Measurements from ENCODE around the gene ERC2. TPM values are rescaled to one million over a fixed set of nuclear protein-coding genes. Genes with fewer than 3 reads are reported as not detected.

Gene ERC2
- total RNA-seq, 2 donors from 2014 or later = 0.14 TPM; not detected in 1

- intact Hi-C loops (cut with DNase I, micrococcal nuclease) = no loop called here
- ATAC-seq (no peak), DNase-seq (no peak)
Observed at GRCh38 chr3:55737186-55737585, 731.1 kb downstream of the ERC2 start.

GRCh38 chr3:55735976-55736375, 732.3 kb downstream of the ERC2 start:
- ATAC-seq = no peak
- intact Hi-C loops (cut with DNase I, micrococcal nuclease) = no loop called here
- no peak for DNase-seq

- intact Hi-C loops (cut with DNase I, micrococcal nuclease) = no loop called here
- DNase-seq (no peak), ATAC-seq (no peak)
Observed at GRCh38 chr3:55731741-55732140, 736.5 kb downstream of the ERC2 start.

- intact Hi-C loops (cut with DNase I, micrococcal nuclease) = loop anchor here in 1 of 2 donors (10.0 kb wide), 1 partner anchor 245 kb away; the partner anchor contains the start of gene WNT5A
- DNase-seq = no peak
- ATAC-seq = no peak
Observed at GRCh38 chr3:55729546-55729945, 738.7 kb downstream of the ERC2 start.

- ATAC-seq (no peak), DNase-seq (no peak)
- intact Hi-C loops (cut with DNase I, micrococcal nuclease) = loop anchor here in 1 of 2 donors (10.0 kb wide), 1 partner anchor 244 kb away; the partner anchor contains the start of gene WNT5A
Observed at GRCh38 chr3:55728461-55729100, 739.7 kb downstream of the ERC2 start.

GRCh38 chr3:55726501-55726775, 741.8 kb downstream of the ERC2 start:
- DNase-seq (no peak), ATAC-seq (no peak)
- intact Hi-C loops (cut with DNase I, micrococcal nuclease) = loop anchor here in 1 of 2 donors (10.0 kb wide), 1 partner anchor 242 kb away; the partner anchor contains the start of gene WNT5A

- DNase-seq = no peak
- intact Hi-C loops (cut with DNase I, micrococcal nuclease) = loop anchor here in 1 of 2 donors (10.0 kb wide), 1 partner anchor 241 kb away; the partner anchor contains the start of gene WNT5A
- ATAC-seq = no peak
Observed at GRCh38 chr3:55725681-55726500, 742.4 kb downstream of the ERC2 start.

- ATAC-seq (no peak), DNase-seq (no peak)
- intact Hi-C loops (cut with DNase I, micrococcal nuclease) = loop anchor here in 1 of 2 donors (10.0 kb wide), 1 partner anchor 240 kb away; the partner anchor contains the start of gene WNT5A
Observed at GRCh38 chr3:55724821-55725220, 743.4 kb downstream of the ERC2 start.

- intact Hi-C loops (cut with DNase I, micrococcal nuclease) = loop anchor here in 1 of 2 donors (10.0 kb wide), 1 partner anchor 240 kb away; the partner anchor contains the start of gene WNT5A
- DNase-seq (no peak), ATAC-seq (no peak)
Observed at GRCh38 chr3:55724407-55724784, 743.9 kb downstream of the ERC2 start.

GRCh38 chr3:55723653-55724406, 744.4 kb downstream of the ERC2 start:
- intact Hi-C loops (cut with DNase I, micrococcal nuclease) = loop anchor here in 1 of 2 donors (10.0 kb wide), 1 partner anchor 239 kb away; the partner anchor contains the start of gene WNT5A
- ATAC-seq (no peak), DNase-seq (no peak)

- DNase-seq (peak in 1 of 2 donors; percentile 28), ATAC-seq (peak; percentile 68)
- intact Hi-C loops (cut with DNase I, micrococcal nuclease) = loop anchor here in 1 of 2 donors (10.0 kb wide), 1 partner anchor 237 kb away; the partner anchor contains the start of gene WNT5A
Observed at GRCh38 chr3:55721716-55722484, 746.4 kb downstream of the ERC2 start.

- intact Hi-C loops (cut with DNase I, micrococcal nuclease) = loop anchor here in 1 of 2 donors (10.0 kb wide), 1 partner anchor 236 kb away; the partner anchor contains the start of gene WNT5A
- ATAC-seq = peak; percentile 57
- DNase-seq = no peak
Observed at GRCh38 chr3:55720614-55721013, 747.7 kb downstream of the ERC2 start.

- ATAC-seq (no peak), DNase-seq (no peak)
- intact Hi-C loops (cut with DNase I, micrococcal nuclease) = no loop called here
Observed at GRCh38 chr3:55719508-55719907, 748.8 kb downstream of the ERC2 start.

GRCh38 chr3:55719006-55719405, 749.3 kb downstream of the ERC2 start:
- ATAC-seq = no peak
- intact Hi-C loops (cut with DNase I, micrococcal nuclease) = no loop called here

GRCh38 chr3:55718521-55718921, 749.7 kb downstream of the ERC2 start:
- intact Hi-C loops (cut with DNase I, micrococcal nuclease) = no loop called here
- ATAC-seq (no peak), DNase-seq (no peak)

More at GRCh38 chr3:55719006-55719405, 749.3 kb downstream of the ERC2 start:
- no peak for DNase-seq

- DNase-seq (no peak), ATAC-seq (no peak)
- intact Hi-C loops (cut with DNase I, micrococcal nuclease) = no loop called here
Observed at GRCh38 chr3:55718074-55718473, 750.2 kb downstream of the ERC2 start.

GRCh38 chr3:55717481-55717880, 750.8 kb downstream of the ERC2 start:
- DNase-seq (no peak), ATAC-seq (no peak)
- intact Hi-C loops (cut with DNase I, micrococcal nuclease) = no loop called here

- intact Hi-C loops (cut with DNase I, micrococcal nuclease) = no loop called here
Observed at GRCh38 chr3:55716611-55717225, 751.5 kb downstream of the ERC2 start.

More at GRCh38 chr3:55716611-55717225, 751.5 kb downstream of the ERC2 start:
- ATAC-seq (no peak), DNase-seq (no peak)
